ENCODE results near the gene LPAR4. TPM values are rescaled to one million over a fixed set of nuclear protein-coding genes. Genes with fewer than 3 reads are reported as not detected.
"Not testable (repeated sequence)": the region's sequence is repeated elsewhere in the genome, so short reads cannot be mapped to it uniquely, and the experiment has no call there.

Gene LPAR4
- not detected in 2 replicates for total RNA-seq (2014; rRNA removed; shearing (Covaris generic))

- in situ Hi-C loops (cut with HindIII; ENCODE audit: low sequenced_read_pairs): no loop called here
- DNase-seq (ENCODE audit: low spot score): no peak
Measured at GRCh38 chrX:78747489-78747888, at the start of gene LPAR4. Gene LPAR4 (plus strand): TSS chrX:78747720. CDS start chrX:78754870, 7,150 bp downstream.

GRCh38 chrX:78706071-78706470 is 41.4 kb upstream of the LPAR4 start:
- in situ Hi-C loops (cut with HindIII; ENCODE audit: low sequenced_read_pairs): no loop called here
- DNase-seq (ENCODE audit: low spot score): no peak

GRCh38 chrX:78708262-78708661 is 39.3 kb upstream of the LPAR4 start:
- in situ Hi-C loops (cut with HindIII; ENCODE audit: low sequenced_read_pairs): no loop called here
- no peak for DNase-seq (ENCODE audit: low spot score)

GRCh38 chrX:78708816-78709215 is 38.7 kb upstream of the LPAR4 start:
- in situ Hi-C loops (cut with HindIII; ENCODE audit: low sequenced_read_pairs): no loop called here
- no peak for DNase-seq (ENCODE audit: low spot score)

GRCh38 chrX:78710171-78710570 is 37.3 kb upstream of the LPAR4 start:
- no peak for DNase-seq (ENCODE audit: low spot score)
- in situ Hi-C loops (cut with HindIII; ENCODE audit: low sequenced_read_pairs): no loop called here

- no peak for DNase-seq (ENCODE audit: low spot score)
- in situ Hi-C loops (cut with HindIII; ENCODE audit: low sequenced_read_pairs): no loop called here
Measured at GRCh38 chrX:78712336-78712735, 35.2 kb upstream of the LPAR4 start.

GRCh38 chrX:78725287-78725686 is 22.2 kb upstream of the LPAR4 start:
- no peak for DNase-seq (ENCODE audit: low spot score)
- in situ Hi-C loops (cut with HindIII; ENCODE audit: low sequenced_read_pairs): no loop called here

GRCh38 chrX:78746496-78746895 is 1.0 kb upstream of the LPAR4 start:
- in situ Hi-C loops (cut with HindIII; ENCODE audit: low sequenced_read_pairs): no loop called here
- no peak for DNase-seq (ENCODE audit: low spot score)

GRCh38 chrX:78747971-78748370 is 451 bp downstream of the LPAR4 start:
- in situ Hi-C loops (cut with HindIII; ENCODE audit: low sequenced_read_pairs): no loop called here
- DNase-seq (ENCODE audit: low spot score): no peak

- in situ Hi-C loops (cut with HindIII; ENCODE audit: low sequenced_read_pairs): no loop called here
- DNase-seq (ENCODE audit: low spot score): no peak
Measured at GRCh38 chrX:78748846-78749245, 1.3 kb downstream of the LPAR4 start.

GRCh38 chrX:78753571-78753970 is 6.1 kb downstream of the LPAR4 start:
- in situ Hi-C loops (cut with HindIII; ENCODE audit: low sequenced_read_pairs): no loop called here

GRCh38 chrX:78754917-78755316 is 7.4 kb downstream of the LPAR4 start:
- no peak for DNase-seq (ENCODE audit: low spot score)
- in situ Hi-C loops (cut with HindIII; ENCODE audit: low sequenced_read_pairs): no loop called here

More at GRCh38 chrX:78753571-78753970, 6.1 kb downstream of the LPAR4 start:
- no peak for DNase-seq (ENCODE audit: low spot score)

GRCh38 chrX:78759081-78759480 is 11.6 kb downstream of the LPAR4 start:
- in situ Hi-C loops (cut with HindIII; ENCODE audit: low sequenced_read_pairs): no loop called here
- DNase-seq (ENCODE audit: low spot score): no peak

- in situ Hi-C loops (cut with HindIII; ENCODE audit: low sequenced_read_pairs): no loop called here
Measured at GRCh38 chrX:78769101-78769755, 21.7 kb downstream of the LPAR4 start.

GRCh38 chrX:78769946-78770345 is 22.4 kb downstream of the LPAR4 start:
- in situ Hi-C loops (cut with HindIII; ENCODE audit: low sequenced_read_pairs): no loop called here
- DNase-seq (ENCODE audit: low spot score): no peak

More at GRCh38 chrX:78769101-78769755, 21.7 kb downstream of the LPAR4 start:
- DNase-seq (ENCODE audit: low spot score): no peak

- in situ Hi-C loops (cut with HindIII; ENCODE audit: low sequenced_read_pairs): no loop called here
- DNase-seq (ENCODE audit: low spot score): no peak
Measured at GRCh38 chrX:78796916-78797315, 49.4 kb downstream of the LPAR4 start.

GRCh38 chrX:78800114-78800513 is 52.6 kb downstream of the LPAR4 start:
- in situ Hi-C loops (cut with HindIII; ENCODE audit: low sequenced_read_pairs): no loop called here
- DNase-seq (ENCODE audit: low spot score): no peak

GRCh38 chrX:78800694-78801093 is 53.2 kb downstream of the LPAR4 start:
- in situ Hi-C loops (cut with HindIII; ENCODE audit: low sequenced_read_pairs): no loop called here
- DNase-seq (ENCODE audit: low spot score): no peak

GRCh38 chrX:78801522-78801921 is 54.0 kb downstream of the LPAR4 start:
- no peak for DNase-seq (ENCODE audit: low spot score)
- in situ Hi-C loops (cut with HindIII; ENCODE audit: low sequenced_read_pairs): no loop called here

- in situ Hi-C loops (cut with HindIII; ENCODE audit: low sequenced_read_pairs); DNase-seq (ENCODE audit: low spot score): not testable (repeated sequence)
Measured at GRCh38 chrX:78802526-78802925, 55.0 kb downstream of the LPAR4 start.

Data from G401 (cell line).